ENCODE data around the gene FECH. TPM values are rescaled to one million over a fixed set of nuclear protein-coding genes. Genes with fewer than 3 reads are reported as not detected.

The FECH gene
- polyA plus RNA-seq, 3 donors: 9.7 to 23.3 (median 9.9) TPM

GRCh38 chr18:57538614-57539013, 47.9 kb downstream of the FECH start:
- H3K27ac Mint-ChIP-seq: no peak overlapping the region

GRCh38 chr18:57534511-57534909, 52.0 kb downstream of the FECH start:
- Histone ChIP-seq H3K27ac (ENCODE audit: low read depth in 1 of 2, low read length in 2 of 2) (no peak overlapping the region), H2AFZ (ENCODE audit: insufficient read depth, low read depth, low read length, poor library complexity, severe bottlenecking) (no peak overlapping the region), H3K27me3 (ENCODE audit: control insufficient read depth in 2 of 2, insufficient read depth in 2 of 2, low read length in 2 of 2) (no peaks in the 10 kb centered on the region), H3K4me3 (replicated peaks in 1 of 3; ENCODE audit: low read depth in 2 of 3, low read length in 3 of 3) (no peak overlapping the region), H3K4me1 (ENCODE audit: control insufficient read depth in 1 of 2, insufficient read depth in 2 of 2, low read length in 2 of 2) (no peaks in the 10 kb centered on the region), H4K20me1 (ENCODE audit: insufficient read depth, low read length) (no peaks in the 10 kb centered on the region), H3K36me3 (replicated peaks in 1 of 2; ENCODE audit: control insufficient read depth in 1 of 2, insufficient read depth in 2 of 2, low read length in 2 of 2) (no peaks in the 10 kb centered on the region), H3K79me2 (ENCODE audit: insufficient read depth, low read length) (no peaks in the 10 kb centered on the region), H3K4me2 (replicated peaks; ENCODE audit: extremely low read depth, low read length, poor library complexity, severe bottlenecking) (no peak overlapping the region), H3K9ac (ENCODE audit: insufficient read depth, low read length, poor library complexity, severe bottlenecking) (no peak overlapping the region), H3K9me3 (replicated peaks in 1 of 2; ENCODE audit: control insufficient read depth in 1 of 2, insufficient read depth in 1 of 2, low read length in 2 of 2) (no peaks in the 10 kb centered on the region)
- no peak for TF ChIP-seq CTCF (IDR thresholded peaks at IDR 0.05)
- H3K36me3 Mint-ChIP-seq: no peaks in the 10 kb centered on the region
- H3K9me3 Mint-ChIP-seq: peaks cover 0 to 5% (median 0%) of the 10 kb centered on the region in 7 donors
- H3K4me3 Mint-ChIP-seq: no peak overlapping the region
- no peaks in the 10 kb centered on the region for H3K4me1 Mint-ChIP-seq
- H3K27ac Mint-ChIP-seq: no peak overlapping the region
- intact Hi-C loops (cut with micrococcal nuclease): no loop called here
- DNase-seq: no peak
- peaks cover 1 to 2% (median 2%) of the 10 kb centered on the region in 3 donors for H3K27me3 Mint-ChIP-seq (ENCODE audit: low read depth in 3 of 3)

More at GRCh38 chr18:57538614-57539013, 47.9 kb downstream of the FECH start:
- no peak overlapping the region for H3K4me3 Mint-ChIP-seq
- no peak for TF ChIP-seq CTCF (IDR thresholded peaks at IDR 0.05)
- H3K36me3 Mint-ChIP-seq: no peaks in the 10 kb centered on the region
- Histone ChIP-seq H3K9me3 (replicated peaks in 1 of 2; ENCODE audit: control insufficient read depth in 1 of 2, insufficient read depth in 1 of 2, low read length in 2 of 2) (no peaks in the 10 kb centered on the region), H3K9ac (ENCODE audit: insufficient read depth, low read length, poor library complexity, severe bottlenecking) (no peak overlapping the region), H3K4me2 (replicated peaks; ENCODE audit: extremely low read depth, low read length, poor library complexity, severe bottlenecking) (no peak overlapping the region), H3K4me3 (replicated peaks in 1 of 3; ENCODE audit: low read depth in 2 of 3, low read length in 3 of 3) (no peak overlapping the region), H2AFZ (ENCODE audit: insufficient read depth, low read depth, low read length, poor library complexity, severe bottlenecking) (no peak overlapping the region), H3K27me3 (ENCODE audit: control insufficient read depth in 2 of 2, insufficient read depth in 2 of 2, low read length in 2 of 2) (no peaks in the 10 kb centered on the region), H3K27ac (ENCODE audit: low read depth in 1 of 2, low read length in 2 of 2) (no peak overlapping the region), H3K79me2 (ENCODE audit: insufficient read depth, low read length) (no peaks in the 10 kb centered on the region), H3K4me1 (ENCODE audit: control insufficient read depth in 1 of 2, insufficient read depth in 2 of 2, low read length in 2 of 2) (no peaks in the 10 kb centered on the region), H4K20me1 (ENCODE audit: insufficient read depth, low read length) (no peaks in the 10 kb centered on the region), H3K36me3 (replicated peaks in 1 of 2; ENCODE audit: control insufficient read depth in 1 of 2, insufficient read depth in 2 of 2, low read length in 2 of 2) (no peaks in the 10 kb centered on the region)
- intact Hi-C loops (cut with micrococcal nuclease): no loop called here
- H3K4me1 Mint-ChIP-seq: no peaks in the 10 kb centered on the region
- DNase-seq: no peak
- no peaks in the 10 kb centered on the region for H3K27me3 Mint-ChIP-seq (ENCODE audit: low read depth in 3 of 3)
- WGBS (ENCODE audit: insufficient coverage): no CpG with 5 or more reads among the region's 3 CpGs
- H3K9me3 Mint-ChIP-seq: peaks cover 0 to 11% (median 0%) of the 10 kb centered on the region in 7 donors
